ENCODE results near the gene GABRA6.

The GABRA6 gene

DNA sequence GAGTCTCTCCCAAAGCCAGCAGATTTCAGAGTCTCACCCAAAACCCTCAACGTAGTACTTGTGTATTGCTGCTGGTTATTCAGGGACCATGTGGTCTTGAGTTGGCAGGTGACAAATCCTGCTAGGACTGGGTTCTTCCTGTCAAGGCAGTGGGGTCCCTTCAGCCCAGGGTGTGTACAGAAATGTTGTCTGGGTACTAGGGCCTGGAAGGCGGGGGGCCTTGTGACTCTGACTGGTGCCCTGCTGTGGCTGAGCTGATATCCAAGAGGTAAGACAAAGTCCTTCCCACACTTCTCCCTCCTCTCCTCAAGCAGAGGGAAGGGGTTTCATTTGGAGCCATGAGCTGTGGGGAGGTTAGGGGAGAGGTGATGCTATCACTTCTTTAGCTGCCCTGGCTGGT, 58.8 kb downstream of the GABRA6 start (continued):
- TF ChIP-seq POU6F1 (CRISPR knock-in tag; IDR thresholded peaks at IDR 0.05; ENCODE audit: borderline replicate concordance, low read depth), result no peak
- TF ChIP-seq CSRNP3 (CRISPR knock-in tag; IDR thresholded peaks at IDR 0.05), result no peak
- TF ChIP-seq, protein P1, sequence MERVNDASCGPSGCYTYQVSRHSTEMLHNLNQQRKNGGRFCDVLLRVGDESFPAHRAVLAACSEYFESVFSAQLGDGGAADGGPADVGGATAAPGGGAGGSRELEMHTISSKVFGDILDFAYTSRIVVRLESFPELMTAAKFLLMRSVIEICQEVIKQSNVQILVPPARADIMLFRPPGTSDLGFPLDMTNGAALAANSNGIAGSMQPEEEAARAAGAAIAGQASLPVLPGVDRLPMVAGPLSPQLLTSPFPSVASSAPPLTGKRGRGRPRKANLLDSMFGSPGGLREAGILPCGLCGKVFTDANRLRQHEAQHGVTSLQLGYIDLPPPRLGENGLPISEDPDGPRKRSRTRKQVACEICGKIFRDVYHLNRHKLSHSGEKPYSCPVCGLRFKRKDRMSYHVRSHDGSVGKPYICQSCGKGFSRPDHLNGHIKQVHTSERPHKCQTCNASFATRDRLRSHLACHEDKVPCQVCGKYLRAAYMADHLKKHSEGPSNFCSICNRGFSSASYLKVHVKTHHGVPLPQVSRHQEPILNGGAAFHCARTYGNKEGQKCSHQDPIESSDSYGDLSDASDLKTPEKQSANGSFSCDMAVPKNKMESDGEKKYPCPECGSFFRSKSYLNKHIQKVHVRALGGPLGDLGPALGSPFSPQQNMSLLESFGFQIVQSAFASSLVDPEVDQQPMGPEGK (CRISPR knock-in tag; IDR thresholded peaks at IDR 0.05; ENCODE audit: borderline replicate concordance), result no peak

GRCh38 chr5:161745392-161745791, 59.9 kb downstream of the GABRA6 start:
- TF ChIP-seq ZFP3 (CRISPR knock-in tag; IDR thresholded peaks at IDR 0.05) (no peak), BACH2 (CRISPR knock-in tag; IDR thresholded peaks at IDR 0.05; ENCODE audit: borderline replicate concordance) (no peak), TSHZ2 (CRISPR knock-in tag; IDR thresholded peaks at IDR 0.05) (no peak), RARB (CRISPR knock-in tag; IDR thresholded peaks at IDR 0.05) (no peak), ZNF8 (CRISPR knock-in tag; IDR thresholded peaks at IDR 0.05) (no peak), PPARA (CRISPR knock-in tag; IDR thresholded peaks at IDR 0.05; ENCODE audit: borderline replicate concordance) (no peak), ZNF70 (CRISPR knock-in tag; IDR thresholded peaks at IDR 0.05) (no peak)
- ATAC-seq, result no peak

DNA sequence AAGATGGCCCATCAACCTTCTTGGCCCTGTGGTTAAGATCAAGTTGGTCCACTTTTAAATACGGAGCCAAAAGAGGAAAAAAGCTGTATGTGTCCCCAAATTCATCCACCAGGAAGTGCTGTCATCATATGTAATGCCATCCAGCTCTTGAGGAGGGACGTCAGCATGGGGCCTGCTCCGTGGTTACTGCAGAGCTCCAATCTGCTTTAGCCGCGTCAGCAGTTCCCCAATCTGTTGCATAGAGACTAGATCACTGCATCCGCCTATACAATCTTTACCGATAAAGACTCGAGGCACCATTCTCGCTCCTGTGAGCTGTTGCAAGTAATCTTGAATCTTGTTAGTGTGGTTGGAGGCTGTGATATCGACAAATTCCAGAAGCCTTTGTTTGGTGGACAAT, 65.7 kb downstream of the GABRA6 start:
- TF ChIP-seq, protein P2, sequence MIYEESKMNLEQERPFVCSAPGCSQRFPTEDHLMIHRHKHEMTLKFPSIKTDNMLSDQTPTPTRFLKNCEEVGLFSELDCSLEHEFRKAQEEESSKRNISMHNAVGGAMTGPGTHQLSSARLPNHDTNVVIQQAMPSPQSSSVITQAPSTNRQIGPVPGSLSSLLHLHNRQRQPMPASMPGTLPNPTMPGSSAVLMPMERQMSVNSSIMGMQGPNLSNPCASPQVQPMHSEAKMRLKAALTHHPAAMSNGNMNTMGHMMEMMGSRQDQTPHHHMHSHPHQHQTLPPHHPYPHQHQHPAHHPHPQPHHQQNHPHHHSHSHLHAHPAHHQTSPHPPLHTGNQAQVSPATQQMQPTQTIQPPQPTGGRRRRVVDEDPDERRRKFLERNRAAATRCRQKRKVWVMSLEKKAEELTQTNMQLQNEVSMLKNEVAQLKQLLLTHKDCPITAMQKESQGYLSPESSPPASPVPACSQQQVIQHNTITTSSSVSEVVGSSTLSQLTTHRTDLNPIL (CRISPR knock-in tag; IDR thresholded peaks at IDR 0.05; ENCODE audit: low read depth), result no peak
- TF ChIP-seq CSRNP3 (CRISPR knock-in tag; IDR thresholded peaks at IDR 0.05) (no peak), ZNF8 (CRISPR knock-in tag; IDR thresholded peaks at IDR 0.05) (no peak), ISL1 (CRISPR knock-in tag; IDR thresholded peaks at IDR 0.05) (no peak), BACH2 (CRISPR knock-in tag; IDR thresholded peaks at IDR 0.05; ENCODE audit: borderline replicate concordance) (no peak), ZFP30 (CRISPR knock-in tag; IDR thresholded peaks at IDR 0.05) (no peak), RARB (CRISPR knock-in tag; IDR thresholded peaks at IDR 0.05) (no peak), TSHZ2 (CRISPR knock-in tag; IDR thresholded peaks at IDR 0.05) (no peak), OSR1 (CRISPR knock-in tag; IDR thresholded peaks at IDR 0.05) (no peak), ZC3H10 (CRISPR knock-in tag; IDR thresholded peaks at IDR 0.05) (no peak), ARNTL (CRISPR knock-in tag; IDR thresholded peaks at IDR 0.05; ENCODE audit: borderline replicate concordance, low read depth) (no peak), ZNF70 (CRISPR knock-in tag; IDR thresholded peaks at IDR 0.05) (no peak)
- TF ChIP-seq, protein P1 (CRISPR knock-in tag; IDR thresholded peaks at IDR 0.05; ENCODE audit: borderline replicate concordance), result no peak
- no peak for ATAC-seq

Data from SK-N-SH treated with all-trans-retinoic acid at 6 μM for 48 hours (cell line).